ENCODE results near the gene KLHL40. TPM values are rescaled to one million over a fixed set of nuclear protein-coding genes. Genes with fewer than 3 reads are reported as not detected.

The KLHL40 gene
- total RNA-seq, 1 experiment from 2014 or later, result not detected

DNA sequence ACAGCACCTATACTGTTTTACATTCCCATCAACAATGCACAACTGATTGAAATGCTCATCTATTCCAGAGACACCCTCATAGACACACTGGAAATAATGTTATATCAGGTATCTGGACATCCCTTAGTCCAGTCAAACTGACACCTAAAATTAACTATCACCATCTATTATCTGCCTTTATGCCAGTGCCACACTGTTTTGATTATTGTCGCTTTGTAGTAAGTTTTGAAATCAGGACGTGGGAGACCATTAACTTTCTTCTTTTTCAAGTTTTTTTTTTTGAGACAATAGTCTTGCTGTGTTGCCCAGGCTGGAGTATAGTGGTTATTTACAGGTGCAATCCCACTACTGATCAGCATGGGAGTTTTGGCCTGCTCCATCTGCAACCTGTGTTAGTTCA, 9.4 kb upstream of the KLHL40 start:
- TF ChIP-seq, protein P1, sequence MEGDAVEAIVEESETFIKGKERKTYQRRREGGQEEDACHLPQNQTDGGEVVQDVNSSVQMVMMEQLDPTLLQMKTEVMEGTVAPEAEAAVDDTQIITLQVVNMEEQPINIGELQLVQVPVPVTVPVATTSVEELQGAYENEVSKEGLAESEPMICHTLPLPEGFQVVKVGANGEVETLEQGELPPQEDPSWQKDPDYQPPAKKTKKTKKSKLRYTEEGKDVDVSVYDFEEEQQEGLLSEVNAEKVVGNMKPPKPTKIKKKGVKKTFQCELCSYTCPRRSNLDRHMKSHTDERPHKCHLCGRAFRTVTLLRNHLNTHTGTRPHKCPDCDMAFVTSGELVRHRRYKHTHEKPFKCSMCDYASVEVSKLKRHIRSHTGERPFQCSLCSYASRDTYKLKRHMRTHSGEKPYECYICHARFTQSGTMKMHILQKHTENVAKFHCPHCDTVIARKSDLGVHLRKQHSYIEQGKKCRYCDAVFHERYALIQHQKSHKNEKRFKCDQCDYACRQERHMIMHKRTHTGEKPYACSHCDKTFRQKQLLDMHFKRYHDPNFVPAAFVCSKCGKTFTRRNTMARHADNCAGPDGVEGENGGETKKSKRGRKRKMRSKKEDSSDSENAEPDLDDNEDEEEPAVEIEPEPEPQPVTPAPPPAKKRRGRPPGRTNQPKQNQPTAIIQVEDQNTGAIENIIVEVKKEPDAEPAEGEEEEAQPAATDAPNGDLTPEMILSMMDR (conservative IDR thresholded peaks at IDR 0.05), result no peak
- Histone ChIP-seq H2BK15ac (ENCODE audit: low read depth, low read length) (no peak overlapping the region), H3K23me2 (ENCODE audit: insufficient read length, low read depth, low read length, poor library complexity, severe bottlenecking) (no peaks in the 10 kb centered on the region), H2AK5ac (ENCODE audit: insufficient read length, low read length) (no peak overlapping the region), H3K9me3 (ENCODE audit: control insufficient read depth, low read depth, low read length) (peaks cover 5% of the 10 kb centered on the region), H3K23ac (ENCODE audit: insufficient read length, low read depth, low read length) (no peak overlapping the region), H4K20me1 (ENCODE audit: control insufficient read depth, insufficient read depth, insufficient read length) (no peaks in the 10 kb centered on the region), H3K79me2 (ENCODE audit: insufficient read depth, low read length) (no peaks in the 10 kb centered on the region), H4K5ac (ENCODE audit: insufficient read length, low read depth, low read length) (no peak overlapping the region), H4K8ac (replicated peaks; ENCODE audit: insufficient read length, low read depth, low read length) (no peak overlapping the region), H3K4me2 (ENCODE audit: insufficient read depth, insufficient read length, low read length) (no peak overlapping the region), H2BK5ac (ENCODE audit: insufficient read length, low read length) (no peak overlapping the region), H2BK120ac (ENCODE audit: low read depth, low read length, poor library complexity, severe bottlenecking) (no peak overlapping the region), H3K14ac (ENCODE audit: insufficient read depth, low read length) (no peak overlapping the region), H3K27me3 (ENCODE audit: insufficient read depth, low read length) (no peaks in the 10 kb centered on the region), H3K9ac (ENCODE audit: extremely low read depth, insufficient read length, low read length) (no peak overlapping the region), H2BK20ac (ENCODE audit: low read depth, low read length, poor library complexity, severe bottlenecking) (no peak overlapping the region), H3K4ac (ENCODE audit: low read depth, low read length) (no peak overlapping the region), H3K56ac (ENCODE audit: insufficient read length, low read depth, low read length) (no peak overlapping the region), H3K79me1 (ENCODE audit: insufficient read depth, low read depth, low read length, poor library complexity, severe bottlenecking) (no peaks in the 10 kb centered on the region), H3K4me1 (ENCODE audit: insufficient read depth, low read length) (no peaks in the 10 kb centered on the region), H3K18ac (ENCODE audit: insufficient read length, low read depth, low read length) (no peak overlapping the region), H4K91ac (ENCODE audit: insufficient read length, low read depth, low read length) (no peak overlapping the region), H3T11ph (ENCODE audit: low read length) (no peak overlapping the region), H2BK12ac (ENCODE audit: insufficient read length, low read depth, low read length) (no peak overlapping the region), H3K27ac (ENCODE audit: insufficient read length, low read depth, low read length) (no peak overlapping the region), H2AFZ (ENCODE audit: low read length) (no peak overlapping the region)
- H3K27me3 Mint-ChIP-seq (ENCODE audit: low read depth), result peaks cover 5% of the 10 kb centered on the region
- no CpG with 5 or more reads among the region's 2 CpGs for WGBS (ENCODE audit: extremely low coverage, insufficient read length, low lambda C conversion rate)
- no peak overlapping the region for H3K4me3 Mint-ChIP-seq
- H3K9me3 Mint-ChIP-seq, result peaks cover 6 to 10% of the 10 kb centered on the region in 2 experiments
- H3K4me1 Mint-ChIP-seq, result peaks cover 9 to 10% of the 10 kb centered on the region in 2 experiments
- no peak for DNase-seq
- no peak overlapping the region for H3K27ac Mint-ChIP-seq
- peaks cover 0 to 9% (median 0%) of the 10 kb centered on the region in 3 experiments; a peak in 2 of 7 replicates for H3K36me3 Mint-ChIP-seq (ENCODE audit: insufficient read depth in 1 of 3, low read depth in 3 of 3)

All from H9 (cell line).